H1 (cell line): ENCODE measurements around the gene KIAA1586. TPM values are rescaled to one million over a fixed set of nuclear protein-coding genes. Genes with fewer than 3 reads are reported as not detected.

Experiments used
- CTCF ChIA-PET: fragments of 300-600 bp; sonication (Branson Sonifier 250); formaldehyde crosslinking; loops from one replicate; lab custom pipeline; 2021; ENCODE audit not compliant: partially characterized antibody; lab: Charles Lee
- POLR2A ChIA-PET: fragments of 300-600 bp; sonication (Branson Sonifier 250); formaldehyde crosslinking; loops from one replicate; lab custom pipeline; 2021; ENCODE audit warnings: inconsistent platforms; ENCODE audit not compliant: partially characterized antibody; lab: Charles Lee
- DNase-seq, 2 experiments: peaks; one replicate each; pipeline versions ENCODE4 v3.0.0 to v3.0.0-alpha.2; 2010 to 2022; ENCODE audit warnings: low spot score in 2 of 2, low read depth in 1 of 2, mixed read lengths in 1 of 2
- FAIRE-seq: peaks from 2 replicates; lab custom pipeline; 2011; peaks lifted over from hg19 to GRCh38; lab: Jason Lieb, UNC
- H2AFZ ChIP-seq: 2 replicates; pipeline ENCODE4 v1.8.1; 2012; ENCODE audit warnings: low read length, inconsistent platforms
- H2AK5ac ChIP-seq: 2 replicates; pipeline ENCODE4 v1.6.1; 2013; ENCODE audit warnings: low read depth, low read length
- H2BK120ac ChIP-seq: replicated peaks from 2 replicates; pipeline ENCODE3; 2013; ENCODE audit warnings: low read depth, low read length, inconsistent platforms
- H2BK12ac ChIP-seq: 2 replicates; pipeline ENCODE4 v1.6.1; 2013; ENCODE audit warnings: low read depth, low read length
- H2BK15ac ChIP-seq: 2 replicates; pipeline ENCODE4 v1.6.1; 2013; ENCODE audit warnings: low read length
- H2BK20ac ChIP-seq: 2 replicates; pipeline ENCODE4 v1.6.1; 2013; ENCODE audit warnings: low read length
- H2BK5ac ChIP-seq: 2 replicates; pipeline ENCODE4 v1.6.1; 2013; ENCODE audit warnings: low read depth, low read length
- H3K14ac ChIP-seq: 2 replicates; pipeline ENCODE4 v1.6.1; 2013; ENCODE audit warnings: inconsistent platforms; ENCODE audit not compliant: insufficient read length
- H3K18ac ChIP-seq: 2 replicates; pipeline ENCODE4 v1.6.1; 2013; ENCODE audit warnings: low read length; ENCODE audit errors: extremely low read depth
- H3K23ac ChIP-seq: 2 replicates; pipeline ENCODE4 v1.6.1; 2013; ENCODE audit warnings: inconsistent platforms; ENCODE audit not compliant: insufficient read length
- H3K23me2 ChIP-seq: 2 replicates; pipeline ENCODE4 v1.6.1; 2013; ENCODE audit warnings: low read depth, low read length
- H3K27ac ChIP-seq: 2 replicates; pipeline ENCODE4 v1.6.1; 2011; ENCODE audit warnings: low read depth, low read length, inconsistent platforms
- H3K27me3 ChIP-seq, 4 experiments: replicated peaks in 1 of 4; 1 replicate in 1 of 4; 2 replicates in 3 of 4; pipeline versions ENCODE4 v1.6.1 to v1.8.1; 2011 to 2013; ENCODE audit warnings: low read length in 3 of 4, mild to moderate bottlenecking in 3 of 4, inconsistent platforms in 2 of 4, mixed read lengths in 2 of 4, moderate library complexity in 1 of 4; ENCODE audit not compliant: control insufficient read depth in 3 of 4, insufficient read depth in 3 of 4; ENCODE audit errors: extremely low read depth in 1 of 4
- H3K36me3 ChIP-seq, 4 experiments: 2 replicates each; pipeline versions ENCODE4 v1.6.1 to v1.8.1; 2011 to 2013; ENCODE audit warnings: mild to moderate bottlenecking in 4 of 4, low read length in 3 of 4, moderate library complexity in 2 of 4, control low read depth in 1 of 4, inconsistent platforms in 1 of 4; ENCODE audit not compliant: insufficient read depth in 4 of 4, control insufficient read depth in 2 of 4
- H3K4ac ChIP-seq: replicated peaks from 2 replicates; pipeline ENCODE3; 2013; ENCODE audit warnings: low read length, low read depth, mixed read lengths, inconsistent platforms; ENCODE audit not compliant: insufficient read length
- H3K4me1 ChIP-seq, 4 experiments: replicated peaks in 1 of 4; 1 replicate in 1 of 4; 2 replicates in 3 of 4; pipeline versions ENCODE4 v1.6.1 to v1.8.1; 2011 to 2013; ENCODE audit warnings: low read length in 3 of 4, inconsistent platforms in 2 of 4, mixed read lengths in 1 of 4; ENCODE audit not compliant: insufficient read depth in 4 of 4, control insufficient read depth in 3 of 4
- H3K4me2 ChIP-seq, 2 experiments: 2 replicates each; pipeline versions ENCODE4 v1.6.1 to v1.8.1; 2011 to 2013; ENCODE audit warnings: low read depth in 2 of 2, low read length in 2 of 2, control low read depth in 1 of 2, inconsistent platforms in 1 of 2, mild to moderate bottlenecking in 1 of 2; ENCODE audit not compliant: insufficient read depth in 1 of 2
- H3K4me3 ChIP-seq, 4 experiments: fragments of 200-600, 300-600 bp in 1 of 4; sonication (generic), shearing (Covaris generic), sonication (Bioruptor Twin) in 1 of 4; 2 replicates each; pipeline versions ENCODE4 v1.5.1 to v1.8.1; 2011 to 2016; ENCODE audit warnings: low read length in 4 of 4, low read depth in 3 of 4, control low read depth in 2 of 4, inconsistent platforms in 2 of 4, mild to moderate bottlenecking in 2 of 4, mixed read lengths in 1 of 4, moderate library complexity in 1 of 4; ENCODE audit not compliant: insufficient read depth in 2 of 4; ENCODE audit errors: extremely low read depth in 1 of 4
- H3K56ac ChIP-seq: replicated peaks from 2 replicates; pipeline ENCODE3; 2013; ENCODE audit warnings: low read depth, mild to moderate bottlenecking, mixed read lengths, low read length, inconsistent platforms; ENCODE audit not compliant: insufficient read length
- H3K79me1 ChIP-seq: 2 replicates; pipeline ENCODE4 v1.6.1; 2013; ENCODE audit warnings: low read depth, low read length, control low read depth
- H3K79me2 ChIP-seq, 2 experiments: 2 replicates each; pipeline versions ENCODE4 v1.6.1 to v1.8.1; 2012 to 2013; ENCODE audit warnings: low read length in 2 of 2, mild to moderate bottlenecking in 2 of 2, inconsistent platforms in 1 of 2; ENCODE audit not compliant: insufficient read depth in 2 of 2, control insufficient read depth in 1 of 2
- H3K9ac ChIP-seq, 4 experiments: replicated peaks in 1 of 4; 1 replicate in 1 of 4; 2 replicates in 3 of 4; pipeline versions ENCODE4 v1.6.1 to v1.8.1; 2011 to 2013; ENCODE audit warnings: low read depth in 3 of 4, low read length in 3 of 4, control low read depth in 2 of 4, mild to moderate bottlenecking in 2 of 4, moderate library complexity in 2 of 4, inconsistent platforms in 1 of 4; ENCODE audit errors: extremely low read depth in 1 of 4
- H3K9me3 ChIP-seq, 2 experiments: 2 replicates each; pipeline versions ENCODE4 v1.6.1 to v1.8.1; 2012 to 2013; ENCODE audit warnings: mild to moderate bottlenecking in 2 of 2, moderate library complexity in 2 of 2, control low read depth in 1 of 2, inconsistent platforms in 1 of 2, low read depth in 1 of 2, low read length in 1 of 2, mixed read lengths in 1 of 2; ENCODE audit not compliant: insufficient read depth in 2 of 2
- H4K20me1 ChIP-seq, 2 experiments: replicated peaks in 1 of 2; 2 replicates each; pipeline versions ENCODE3 to v1.8.1; 2011 to 2013; ENCODE audit warnings: inconsistent platforms in 2 of 2, low read length in 2 of 2, mild to moderate bottlenecking in 1 of 2; ENCODE audit not compliant: insufficient read depth in 2 of 2, control insufficient read depth in 1 of 2
- H4K5ac ChIP-seq: 2 replicates; pipeline ENCODE4 v1.6.1; 2013; ENCODE audit warnings: low read length, low read depth, mixed read lengths, inconsistent platforms; ENCODE audit not compliant: insufficient read length
- H4K8ac ChIP-seq: 2 replicates; pipeline ENCODE4 v1.8.0; 2013; ENCODE audit warnings: mild to moderate bottlenecking, moderate library complexity, low read length, inconsistent platforms; ENCODE audit not compliant: insufficient read depth; ENCODE audit errors: extremely low read depth
- H4K91ac ChIP-seq: replicated peaks from 2 replicates; pipeline ENCODE3; 2013; ENCODE audit warnings: low read length, mixed read lengths, inconsistent platforms; ENCODE audit not compliant: insufficient read length
- GABPA ChIP-seq: IDR thresholded peaks from 2 replicates; pipeline ENCODE4 v1.6.1; 2011; ENCODE audit warnings: mild to moderate bottlenecking, low read length, moderate library complexity, borderline replicate concordance; ENCODE audit not compliant: insufficient read depth
- SAP30 ChIP-seq: fragments of 300-600 bp; sonication (generic); IDR thresholded peaks from 2 replicates; pipeline ENCODE4 v1.7.1; 2012; ENCODE audit warnings: low read length, moderate library complexity, mild to moderate bottlenecking, inconsistent platforms; ENCODE audit not compliant: insufficient read depth, insufficient replicate concordance
- WGBS, 2 experiments: shearing (Covaris generic) in 1 of 2; methylation state at CpG; one replicate each; pipeline versions ENCODE4 v1.1.6 to v1.1.7; 2013 to 2015; ENCODE audit warnings: low lambda C conversion rate in 2 of 2, mixed read lengths in 2 of 2, inconsistent platforms in 1 of 2, low coverage in 1 of 2, missing lambda C conversion rate in 1 of 2; ENCODE audit not compliant: insufficient replicate concordance in 2 of 2, insufficient coverage in 1 of 2, insufficient read length in 1 of 2; ENCODE audit errors: extremely low coverage in 1 of 2, missing lambda C conversion rate in 1 of 2; 5-methylcytosine and 5-hydroxymethylcytosine counted together
- polyA plus RNA-seq, 7 experiments: library from polyadenylated mRNA; depleted of rRNA in 3 of 7; stranded (reverse) in 5 of 7; unstranded in 2 of 7; fragments of >200 nt in 5 of 7; fragments of 200-250 nt in 2 of 7; gene quantifications; 1 replicate in 5 of 7; 2 replicates in 1 of 7; 4 replicates in 1 of 7; pipeline versions ENCODE4 v1.2.1 to v1.2.3, GENCODE V29; 2011 to 2013; ENCODE audit warnings: missing spikeins in 2 of 7, mixed read lengths in 2 of 7
- total RNA-seq: library from RNA; stranded (reverse); fragmentation: NEBNext Ultra II Directional; extraction: Animal tissue kit (Norgen Biotek cat#: 25700); gene quantifications from 2 replicates; pipeline ENCODE4 v1.2.1, GENCODE V29; 2021

KIAA1586 gene
- total and polyA plus RNA-seq, 2 of the 8 experiments (the other 6 are each of a cell fraction or from before 2014, with no cell fraction given), result 2.1 to 24.4 TPM

- Histone ChIP-seq H4K8ac (no peak overlapping the region), H3K4me2 (no peak overlapping the region), H3K79me1 (no peaks in the 10 kb centered on the region), H3K27ac (no peak overlapping the region), H3K4me1 (peaks cover 0 to 6% (median 1%) of the 10 kb centered on the region in 4 experiments; a peak in 2 of 7 replicates), H3K56ac (no peak overlapping the region), H2BK12ac (no peak overlapping the region), H3K79me2 (no peaks in the 10 kb centered on the region), H3K4me3 (no peak overlapping the region), H2BK120ac (no peak overlapping the region), H3K9me3 (no peaks in the 10 kb centered on the region), H4K91ac (no peak overlapping the region), H2AK5ac (no peak overlapping the region), H3K27me3 (no peaks in the 10 kb centered on the region), H3K36me3 (no peaks in the 10 kb centered on the region), H3K18ac (no peak overlapping the region), H4K5ac (no peak overlapping the region), H2BK5ac (no peak overlapping the region), H3K4ac (no peak overlapping the region), H3K23me2 (no peaks in the 10 kb centered on the region), H2BK15ac (no peak overlapping the region), H2AFZ (no peak overlapping the region), H2BK20ac (no peak overlapping the region), H4K20me1 (no peaks in the 10 kb centered on the region), H3K9ac (no peak overlapping the region), H3K14ac (no peak overlapping the region), H3K23ac (no peak overlapping the region)
- TF ChIP-seq GABPA, result no peak
- TF ChIP-seq SAP30, result no peak
- WGBS, 2 experiments, result 92% methylated on average over 3 of the region's 3 CpGs; no CpG with 5 or more reads in 1 of the 2 experiments
- POLR2A ChIA-PET, result no interaction called here
- FAIRE-seq (no peak), DNase-seq (no peak)
- CTCF ChIA-PET, result interaction anchor here (0.8 to 4.8 kb wide), 3 partner anchors 13 to 110 kb away, joined by 3 to 21 read pairs (median 3); no protein-coding TSS in a partner anchor
These were observed 29.4 kb upstream of the KIAA1586 start for GRCh38 chr6:57017069-57017468.
